Measurements from ENCODE around the gene DHDDS. TPM values are rescaled to one million over a fixed set of nuclear protein-coding genes. Genes with fewer than 3 reads are reported as not detected.

The DHDDS gene
- total RNA-seq, 4 donors from 2014 or later = 7.1 to 42.6 (median 26.6) TPM

DNA sequence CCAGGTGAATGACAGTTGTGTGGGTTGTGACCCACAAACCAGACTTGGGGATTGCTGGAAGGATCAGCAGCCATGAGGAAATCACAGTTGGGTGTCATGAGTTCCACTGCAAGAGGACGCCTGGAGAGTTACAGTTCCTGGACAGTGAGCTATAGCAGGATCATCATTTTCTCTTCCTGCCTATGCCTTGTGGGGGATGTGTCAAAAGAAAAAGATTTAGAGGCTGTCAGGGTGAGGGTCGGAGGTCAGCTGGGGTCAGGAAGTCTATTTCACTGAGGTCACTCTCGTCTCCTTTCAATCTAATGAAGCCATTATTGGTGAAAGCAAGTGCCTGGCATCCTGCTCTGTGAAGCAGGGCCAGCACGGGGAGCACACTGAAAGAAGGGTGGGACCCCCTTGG, 28.5 kb upstream of the DHDDS start:
- Histone ChIP-seq H3K27ac (no peak overlapping the region), H3K4me1 (no peaks in the 10 kb centered on the region), H3K36me3 (no peaks in the 10 kb centered on the region), H3K27me3 (no peaks in the 10 kb centered on the region), H3K9me3 (no peaks in the 10 kb centered on the region), H3K4me3 (no peak overlapping the region)
- intact Hi-C loops (cut with DNase I; ENCODE audit: low total_unique reads) = no loop called here
- TF ChIP-seq, protein P1, sequence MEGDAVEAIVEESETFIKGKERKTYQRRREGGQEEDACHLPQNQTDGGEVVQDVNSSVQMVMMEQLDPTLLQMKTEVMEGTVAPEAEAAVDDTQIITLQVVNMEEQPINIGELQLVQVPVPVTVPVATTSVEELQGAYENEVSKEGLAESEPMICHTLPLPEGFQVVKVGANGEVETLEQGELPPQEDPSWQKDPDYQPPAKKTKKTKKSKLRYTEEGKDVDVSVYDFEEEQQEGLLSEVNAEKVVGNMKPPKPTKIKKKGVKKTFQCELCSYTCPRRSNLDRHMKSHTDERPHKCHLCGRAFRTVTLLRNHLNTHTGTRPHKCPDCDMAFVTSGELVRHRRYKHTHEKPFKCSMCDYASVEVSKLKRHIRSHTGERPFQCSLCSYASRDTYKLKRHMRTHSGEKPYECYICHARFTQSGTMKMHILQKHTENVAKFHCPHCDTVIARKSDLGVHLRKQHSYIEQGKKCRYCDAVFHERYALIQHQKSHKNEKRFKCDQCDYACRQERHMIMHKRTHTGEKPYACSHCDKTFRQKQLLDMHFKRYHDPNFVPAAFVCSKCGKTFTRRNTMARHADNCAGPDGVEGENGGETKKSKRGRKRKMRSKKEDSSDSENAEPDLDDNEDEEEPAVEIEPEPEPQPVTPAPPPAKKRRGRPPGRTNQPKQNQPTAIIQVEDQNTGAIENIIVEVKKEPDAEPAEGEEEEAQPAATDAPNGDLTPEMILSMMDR (IDR thresholded peaks at IDR 0.05) = no peak
- no peak for TF ChIP-seq POLR2A (IDR thresholded peaks at IDR 0.05)
- no peak for DNase-seq

DNA sequence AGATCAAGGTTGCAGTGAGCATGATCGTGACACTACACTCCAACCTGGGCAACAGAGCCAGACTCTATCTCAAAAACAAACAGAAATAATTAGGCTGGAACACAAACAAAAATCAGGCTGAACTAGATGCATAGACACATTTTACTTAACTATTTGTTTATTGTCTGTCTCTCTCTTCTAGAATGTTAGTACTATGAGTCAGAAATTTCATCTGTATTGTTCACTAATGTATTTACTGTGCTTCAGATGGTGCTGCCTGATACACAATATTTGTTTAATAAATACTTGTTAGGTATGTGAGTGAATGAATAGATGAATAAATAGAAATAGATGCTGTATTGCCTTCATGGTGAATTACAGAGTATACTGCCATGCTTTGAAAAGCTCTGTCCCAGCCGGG, 27.5 kb upstream of the DHDDS start:
- Histone ChIP-seq H3K27me3 (no peaks in the 10 kb centered on the region), H3K4me3 (no peak overlapping the region), H3K36me3 (no peaks in the 10 kb centered on the region), H3K4me1 (no peaks in the 10 kb centered on the region), H3K9me3 (no peaks in the 10 kb centered on the region), H3K27ac (no peak overlapping the region)
- intact Hi-C loops (cut with DNase I; ENCODE audit: low total_unique reads) = no loop called here
- TF ChIP-seq POLR2A (IDR thresholded peaks at IDR 0.05) = no peak
- TF ChIP-seq, protein P1 (IDR thresholded peaks at IDR 0.05) = no peak
- no peak for DNase-seq

DNA sequence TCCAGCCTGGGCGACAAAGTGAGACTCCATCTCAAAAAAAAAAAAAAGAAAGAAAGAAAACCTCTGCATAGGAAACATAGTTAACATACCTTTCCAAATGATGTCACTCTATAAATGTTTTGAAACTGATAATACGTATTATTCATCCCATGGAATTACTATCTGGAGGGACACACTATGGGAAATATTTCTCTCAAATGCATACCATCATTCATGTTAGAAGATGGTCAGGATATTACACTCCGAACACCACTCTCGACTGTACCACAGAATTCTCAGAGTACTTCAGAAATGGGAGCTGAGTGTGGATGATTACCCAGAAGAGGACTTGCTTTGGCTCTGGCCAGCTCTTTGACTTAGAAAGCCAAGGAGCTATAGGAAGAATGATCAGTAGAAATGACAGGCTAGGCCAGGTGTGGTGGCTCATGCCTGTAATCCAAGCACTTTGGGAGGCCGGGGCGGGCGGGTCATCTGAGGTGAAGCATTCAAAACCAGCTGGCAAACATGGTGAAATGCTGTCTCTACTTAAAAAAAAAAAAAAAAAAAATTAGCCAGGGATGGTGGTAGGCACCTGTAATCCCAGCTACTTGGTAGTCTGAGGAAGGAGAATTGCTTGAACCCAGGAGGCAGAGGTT, 26.7 kb upstream of the DHDDS start:
- H3K9me3 ChIP-seq = no peaks in the 10 kb centered on the region
- no peak overlapping the region for H3K27ac ChIP-seq
- H3K4me3 ChIP-seq = no peak overlapping the region
- intact Hi-C loops (cut with DNase I; ENCODE audit: low total_unique reads) = no loop called here
- TF ChIP-seq, protein P1 (IDR thresholded peaks at IDR 0.05) = no peak
- no peak for TF ChIP-seq POLR2A (IDR thresholded peaks at IDR 0.05)
- no peaks in the 10 kb centered on the region for H3K4me1 ChIP-seq
- no peak for DNase-seq
- no peaks in the 10 kb centered on the region for H3K36me3 ChIP-seq
- peaks cover 0 to 6% of the 10 kb centered on the region in 2 donors for H3K27me3 ChIP-seq

DNA sequence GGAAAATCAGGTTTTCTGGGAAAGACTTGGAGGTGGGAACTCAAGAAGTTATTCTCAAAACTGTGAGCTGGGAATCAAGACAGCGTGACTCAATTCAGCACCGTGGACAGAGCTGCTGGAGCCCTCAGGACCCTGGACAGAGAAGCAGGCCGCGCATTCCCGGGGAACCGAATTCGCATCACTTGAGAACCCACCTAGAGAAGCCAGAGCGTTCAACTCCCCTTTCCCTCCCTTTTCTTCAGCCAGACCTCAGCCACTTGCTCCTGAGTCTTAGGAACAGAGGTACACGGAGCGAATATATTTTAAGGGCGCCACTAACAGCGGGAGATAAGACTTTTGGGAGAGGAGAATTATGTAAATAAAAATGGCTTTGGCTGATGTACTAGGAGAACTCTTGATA, 23.5 kb upstream of the DHDDS start:
- peaks cover 7 to 30% of the 10 kb centered on the region in 2 donors for H3K27me3 ChIP-seq
- no peak overlapping the region for H3K4me3 ChIP-seq

DNA sequence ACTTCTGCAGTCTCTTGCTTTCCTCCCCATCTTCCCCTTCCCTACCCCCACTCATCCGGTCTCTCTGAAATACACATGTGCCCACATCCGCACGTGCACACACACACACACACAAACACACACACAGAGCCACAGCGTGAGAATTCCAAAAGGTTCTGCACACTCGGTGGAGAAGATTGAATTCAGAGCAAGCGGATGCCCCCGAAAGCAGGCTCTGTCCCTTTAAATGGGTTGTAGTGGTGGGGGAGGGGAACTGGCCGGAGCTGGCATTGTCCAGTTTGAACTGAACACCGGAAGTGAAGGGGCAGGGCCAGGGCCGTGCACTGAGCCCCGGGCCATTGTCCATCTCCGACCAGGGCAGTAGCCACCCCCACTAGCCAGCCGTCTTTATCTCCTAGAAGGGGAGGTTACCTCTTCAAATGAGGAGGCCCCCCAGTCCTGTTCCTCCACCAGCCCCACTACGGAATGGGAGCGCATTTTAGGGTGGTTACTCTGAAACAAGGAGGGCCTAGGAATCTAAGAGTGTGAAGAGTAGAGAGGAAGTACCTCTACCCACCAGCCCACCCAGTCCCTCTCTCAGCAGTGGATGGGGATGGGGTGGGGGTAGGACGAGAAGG, 22.8 kb upstream of the DHDDS start:
- Histone ChIP-seq H3K4me1 (no peaks in the 10 kb centered on the region), H3K27ac (no peak overlapping the region), H3K9me3 (no peaks in the 10 kb centered on the region), H3K36me3 (no peaks in the 10 kb centered on the region), H3K4me3 (no peak overlapping the region), H3K27me3 (peaks cover 7 to 30% of the 10 kb centered on the region in 2 donors)
- TF ChIP-seq, protein P1 (IDR thresholded peaks at IDR 0.05) = no peak
- no peak for TF ChIP-seq POLR2A (IDR thresholded peaks at IDR 0.05)
- no peak for DNase-seq
- intact Hi-C loops (cut with DNase I; ENCODE audit: low total_unique reads) = no loop called here

More for the DNA sequence above, 23.5 kb upstream of the DHDDS start:
- Histone ChIP-seq H3K9me3 (no peaks in the 10 kb centered on the region), H3K36me3 (no peaks in the 10 kb centered on the region), H3K4me1 (no peaks in the 10 kb centered on the region), H3K27ac (no peak overlapping the region)
- peak; percentile 54 to 76 for DNase-seq
- TF ChIP-seq POLR2A (IDR thresholded peaks at IDR 0.05) = no peak
- TF ChIP-seq, protein P1 (IDR thresholded peaks at IDR 0.05) = no peak
- intact Hi-C loops (cut with DNase I; ENCODE audit: low total_unique reads) = no loop called here

Measured in uterus (tissue), 4 donors.